IPS-15b (cell line): ENCODE data around the gene TMEM43.
A peak's percentile ranks its signal among the peaks of the same experiment; 100 is the strongest.

Experiments used
- H3K27me3 ChIP-seq: one replicate; pipeline ENCODE4 v1.6.1; 2013; ENCODE audit warnings: low read length; ENCODE audit not compliant: control insufficient read depth, insufficient read depth
- H3K36me3 ChIP-seq: one replicate; pipeline ENCODE4 v1.6.1; 2013; ENCODE audit warnings: low read length; ENCODE audit not compliant: control insufficient read depth, insufficient read depth
- H3K4me1 ChIP-seq: one replicate; pipeline ENCODE4 v1.6.1; 2013; ENCODE audit warnings: mild to moderate bottlenecking, low read length; ENCODE audit not compliant: control insufficient read depth, insufficient read depth
- H3K4me3 ChIP-seq: one replicate; pipeline ENCODE4 v1.5.1; 2013; ENCODE audit warnings: low read depth, low read length
- H3K9ac ChIP-seq: one replicate; pipeline ENCODE4 v1.6.1; 2013; ENCODE audit warnings: low read depth, mild to moderate bottlenecking, low read length
- H3K9me3 ChIP-seq: one replicate; pipeline ENCODE4 v1.6.1; 2013; ENCODE audit warnings: mild to moderate bottlenecking, low read length; ENCODE audit not compliant: control insufficient read depth, insufficient read depth

TMEM43 gene

GRCh38 chr3:14141602-14142341 lies 16.9 kb downstream of the TMEM43 start:
- Histone ChIP-seq H3K36me3 (peaks cover 10% of the 10 kb centered on the region), H3K9ac (no peak overlapping the region), H3K27me3 (no peaks in the 10 kb centered on the region), H3K4me3 (no peak overlapping the region), H3K4me1 (peaks cover 2% of the 10 kb centered on the region), H3K9me3 (no peaks in the 10 kb centered on the region)

DNA sequence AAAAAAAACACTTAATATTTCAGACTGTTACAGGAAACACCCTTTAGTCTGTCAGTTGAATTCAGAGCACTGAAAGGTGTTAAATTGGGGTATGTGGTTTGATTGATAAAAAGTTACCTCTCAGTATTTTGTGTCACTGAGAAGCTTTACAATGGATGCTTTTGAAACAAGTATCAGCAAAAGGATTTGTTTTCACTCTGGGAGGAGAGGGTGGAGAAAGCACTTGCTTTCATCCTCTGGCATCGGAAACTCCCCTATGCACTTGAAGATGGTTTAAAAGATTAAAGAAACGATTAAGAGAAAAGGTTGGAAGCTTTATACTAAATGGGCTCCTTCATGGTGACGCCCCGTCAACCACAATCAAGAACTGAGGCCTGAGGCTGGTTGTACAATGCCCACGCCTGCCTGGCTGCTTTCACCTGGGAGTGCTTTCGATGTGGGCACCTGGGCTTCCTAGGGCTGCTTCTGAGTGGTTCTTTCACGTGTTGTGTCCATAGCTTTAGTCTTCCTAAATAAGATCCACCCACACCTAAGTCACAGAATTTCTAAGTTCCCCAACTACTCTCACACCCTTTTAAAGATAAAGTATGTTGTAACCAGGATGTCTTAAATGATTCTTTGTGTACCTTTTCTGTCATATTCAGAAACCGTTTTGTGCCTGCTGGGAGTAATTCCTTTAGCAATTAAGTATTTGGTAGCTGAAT lies 17.9 kb downstream of the TMEM43 start:
- Histone ChIP-seq H3K9me3 (no peaks in the 10 kb centered on the region), H3K27me3 (no peaks in the 10 kb centered on the region), H3K4me3 (no peak overlapping the region), H3K36me3 (peaks cover 17% of the 10 kb centered on the region), H3K9ac (no peak overlapping the region), H3K4me1 (peaks cover 2% of the 10 kb centered on the region)

GRCh38 chr3:14143271-14144225 lies 18.7 kb downstream of the TMEM43 start:
- H3K4me3 ChIP-seq, result no peak overlapping the region
- peaks cover 23% of the 10 kb centered on the region for H3K36me3 ChIP-seq
- no peaks in the 10 kb centered on the region for H3K9me3 ChIP-seq
- H3K27me3 ChIP-seq, result no peaks in the 10 kb centered on the region
- H3K9ac ChIP-seq, result no peak overlapping the region
- peaks cover 7% of the 10 kb centered on the region for H3K4me1 ChIP-seq

DNA sequence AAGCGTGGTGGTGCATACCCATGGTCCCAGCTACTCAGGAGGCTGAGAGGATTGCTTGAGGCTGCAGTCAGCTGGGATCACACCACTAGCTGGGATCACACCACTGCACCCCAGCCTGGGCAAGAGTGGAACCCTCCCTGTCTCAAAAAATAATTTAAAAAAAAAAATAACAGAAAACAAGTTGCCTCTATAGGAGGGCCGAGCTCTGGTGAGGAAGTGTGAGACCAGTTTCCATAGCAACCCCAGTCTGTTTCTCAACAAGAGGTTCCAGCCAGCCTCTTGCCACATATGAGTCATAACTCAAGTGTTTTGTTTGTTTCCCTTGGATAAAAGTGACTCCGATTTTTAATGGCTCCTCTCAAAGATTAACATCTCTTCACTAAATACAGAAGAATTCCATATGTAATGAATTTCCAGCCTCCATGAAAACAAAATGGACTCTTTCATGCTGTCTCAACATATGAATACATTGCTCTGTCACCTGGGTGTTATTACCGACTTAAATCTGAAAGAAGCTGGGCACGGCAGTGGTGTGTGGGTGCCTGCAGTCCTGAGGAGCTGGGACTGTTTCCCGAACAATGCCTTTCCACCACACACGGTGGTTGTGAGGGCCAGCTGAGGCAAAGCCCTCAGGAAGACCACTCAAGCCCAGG lies 19.7 kb downstream of the TMEM43 start:
- Histone ChIP-seq H3K9me3 (no peaks in the 10 kb centered on the region), H3K9ac (no peak overlapping the region), H3K4me3 (no peak overlapping the region), H3K36me3 (peaks cover 18% of the 10 kb centered on the region), H3K27me3 (no peaks in the 10 kb centered on the region), H3K4me1 (peaks cover 7% of the 10 kb centered on the region)

DNA sequence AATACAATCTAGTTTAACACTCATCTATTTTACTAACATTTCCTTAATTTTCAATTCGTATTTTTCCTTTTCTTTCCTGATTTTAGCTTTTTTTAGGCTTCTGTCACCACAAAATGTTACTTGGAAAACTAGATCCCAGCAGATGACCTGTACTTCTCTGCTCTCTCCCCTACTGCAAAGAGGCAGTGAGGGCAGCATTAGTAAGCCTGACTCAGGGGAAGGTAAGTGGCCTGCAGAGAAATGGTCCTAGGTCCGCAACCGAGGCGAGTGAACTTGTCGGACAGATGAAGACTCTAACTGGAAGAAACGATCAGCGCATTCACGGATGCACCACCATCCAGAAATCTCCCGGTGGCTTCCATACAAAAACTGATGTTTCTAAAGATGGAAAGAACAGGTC lies 20.4 kb downstream of the TMEM43 start:
- no peaks in the 10 kb centered on the region for H3K27me3 ChIP-seq
- H3K9ac ChIP-seq, result no peak overlapping the region
- H3K4me1 ChIP-seq, result peaks cover 7% of the 10 kb centered on the region
- no peak overlapping the region for H3K4me3 ChIP-seq
- no peaks in the 10 kb centered on the region for H3K9me3 ChIP-seq
- H3K36me3 ChIP-seq, result peaks cover 18% of the 10 kb centered on the region

- no peak overlapping the region for H3K9ac ChIP-seq
- H3K9me3 ChIP-seq, result no peaks in the 10 kb centered on the region
- H3K27me3 ChIP-seq, result no peaks in the 10 kb centered on the region
- peaks cover 18% of the 10 kb centered on the region for H3K36me3 ChIP-seq
- no peak overlapping the region for H3K4me3 ChIP-seq
- H3K4me1 ChIP-seq, result peaks cover 7% of the 10 kb centered on the region
These were observed 21.0 kb downstream of the TMEM43 start for GRCh38 chr3:14145670-14146380.

- Histone ChIP-seq H3K27me3 (no peaks in the 10 kb centered on the region), H3K9me3 (no peaks in the 10 kb centered on the region), H3K9ac (no peak overlapping the region), H3K36me3 (peaks cover 15% of the 10 kb centered on the region), H3K4me3 (no peak overlapping the region), H3K4me1 (peaks cover 7% of the 10 kb centered on the region)
These were observed 21.7 kb downstream of the TMEM43 start for GRCh38 chr3:14146381-14147065.

DNA sequence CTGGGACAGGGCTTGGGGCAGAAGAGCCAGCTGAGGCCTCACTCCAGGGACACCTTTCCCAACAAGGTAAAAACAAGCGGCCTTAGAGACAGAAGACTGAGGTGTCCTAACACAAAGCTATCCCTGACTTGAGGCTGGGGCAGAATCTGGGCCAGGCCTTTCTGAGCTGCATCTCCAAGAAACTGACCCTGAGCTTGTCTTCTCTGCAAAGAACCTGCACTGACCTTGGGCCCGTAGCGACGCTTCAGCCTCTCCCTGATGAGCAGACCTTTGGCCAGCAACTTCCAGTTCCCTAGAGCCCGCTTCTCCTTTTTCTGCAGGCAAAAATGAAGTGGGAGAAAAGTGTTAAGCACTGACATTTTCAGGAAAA lies 22.2 kb downstream of the TMEM43 start:
- H3K27me3 ChIP-seq, result no peaks in the 10 kb centered on the region
- H3K36me3 ChIP-seq, result peaks cover 13% of the 10 kb centered on the region
- no peak overlapping the region for H3K4me3 ChIP-seq
- H3K9ac ChIP-seq, result no peak overlapping the region
- no peaks in the 10 kb centered on the region for H3K9me3 ChIP-seq
- peaks cover 7% of the 10 kb centered on the region for H3K4me1 ChIP-seq

GRCh38 chr3:14147617-14148016 lies 22.8 kb downstream of the TMEM43 start:
- Histone ChIP-seq H3K9ac (no peak overlapping the region), H3K9me3 (no peaks in the 10 kb centered on the region), H3K4me1 (peaks cover 7% of the 10 kb centered on the region), H3K27me3 (no peaks in the 10 kb centered on the region), H3K4me3 (no peak overlapping the region), H3K36me3 (peaks cover 13% of the 10 kb centered on the region)

DNA sequence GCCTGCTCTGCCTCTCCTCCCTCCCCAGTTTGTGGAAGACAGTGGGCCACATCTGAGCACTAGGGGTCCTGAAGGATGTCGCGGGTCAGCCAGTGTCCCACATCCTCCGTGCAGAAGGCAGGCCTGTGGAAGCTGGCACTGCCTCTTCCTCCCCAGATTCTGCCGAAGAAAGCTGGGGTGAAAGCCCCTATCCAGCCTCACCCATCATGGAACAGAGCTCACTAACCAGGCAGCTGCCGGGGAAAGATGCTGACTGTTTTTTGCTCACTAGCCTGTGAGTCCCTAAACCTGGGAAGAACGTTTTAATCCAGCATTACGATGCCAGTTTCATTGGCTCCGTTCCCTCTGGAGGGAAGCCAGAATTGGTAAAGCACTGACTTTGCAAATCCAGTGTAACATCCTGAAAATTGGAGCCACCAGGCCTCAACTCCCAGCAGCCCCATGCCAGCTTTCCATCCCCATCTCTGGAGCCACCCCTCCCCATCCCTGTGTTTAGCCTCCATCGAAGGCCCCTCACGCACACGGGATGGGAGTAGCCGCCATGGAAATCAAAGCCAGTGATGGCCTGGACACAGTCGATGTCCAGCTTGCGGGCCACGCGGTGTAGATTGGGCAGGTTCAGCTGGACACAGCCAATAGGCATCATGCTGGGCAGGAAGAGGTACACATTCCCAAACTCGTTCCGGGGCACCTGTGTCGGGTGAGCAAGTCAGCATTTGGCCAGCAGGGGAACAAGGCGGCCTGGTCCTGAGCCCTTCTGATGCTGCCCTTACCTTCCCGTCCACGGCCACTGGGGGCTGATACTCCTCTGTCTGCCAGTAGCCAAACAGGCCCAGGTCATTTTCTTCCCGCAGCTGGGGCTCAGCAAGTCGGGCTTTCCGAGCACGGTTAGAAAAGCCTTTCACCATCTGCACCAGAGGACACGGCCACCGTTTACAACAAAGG lies 23.5 kb downstream of the TMEM43 start:
- Histone ChIP-seq H3K9me3 (no peaks in the 10 kb centered on the region), H3K27me3 (no peaks in the 10 kb centered on the region), H3K9ac (peak overlapping the region; percentile 5), H3K36me3 (peaks cover 13% of the 10 kb centered on the region), H3K4me3 (no peak overlapping the region), H3K4me1 (peaks cover 7% of the 10 kb centered on the region)
